G401.6 (cell line): ENCODE measurements around the gene ACSM6.
"Not testable (repeated sequence)": the region's sequence is repeated elsewhere in the genome, so short reads cannot be mapped to it uniquely, and the experiment has no call there.

Experiments used
- FAIRE-seq: peaks from 2 replicates; lab custom pipeline; 2012; peaks lifted over from hg19 to GRCh38; lab: Jason Lieb, UNC

Gene ACSM6

GRCh38 chr10:95193944-95194343, at the start of gene ACSM6:
Gene ACSM6, plus strand, starts transcription at chr10:95194238. Its CDS starts 248 bp downstream, at chr10:95194486.
- FAIRE-seq, result no peak

- FAIRE-seq, result no peak
These were observed 25.3 kb upstream of the ACSM6 start for GRCh38 chr10:95168694-95169093.

GRCh38 chr10:95169522-95169921, 24.5 kb upstream of the ACSM6 start:
- no peak for FAIRE-seq

GRCh38 chr10:95170790-95171189, 23.2 kb upstream of the ACSM6 start:
- no peak for FAIRE-seq

- no peak for FAIRE-seq
These were observed 22.7 kb upstream of the ACSM6 start for GRCh38 chr10:95171336-95171735.

GRCh38 chr10:95172851-95173250, 21.2 kb upstream of the ACSM6 start:
- FAIRE-seq, result no peak

- no peak for FAIRE-seq
These were observed 17.9 kb upstream of the ACSM6 start for GRCh38 chr10:95176101-95176500.

- no peak for FAIRE-seq
These were observed 16.6 kb upstream of the ACSM6 start for GRCh38 chr10:95177429-95177828.

- no peak for FAIRE-seq
These were observed 15.8 kb upstream of the ACSM6 start for GRCh38 chr10:95178266-95178665.

GRCh38 chr10:95178797-95179196, 15.2 kb upstream of the ACSM6 start:
- FAIRE-seq, result no peak

- FAIRE-seq, result no peak
These were observed 12.3 kb upstream of the ACSM6 start for GRCh38 chr10:95181726-95182125.

GRCh38 chr10:95183271-95184230, 10.5 kb upstream of the ACSM6 start:
- FAIRE-seq, result no peak

- FAIRE-seq, result no peak
These were observed 6.4 kb upstream of the ACSM6 start for GRCh38 chr10:95187617-95188016.

GRCh38 chr10:95188593-95188992, 5.4 kb upstream of the ACSM6 start:
- FAIRE-seq, result no peak

GRCh38 chr10:95196046-95196445, 2.0 kb downstream of the ACSM6 start:
- FAIRE-seq, result no peak

GRCh38 chr10:95201736-95202135, 7.7 kb downstream of the ACSM6 start:
- no peak for FAIRE-seq

- not testable (repeated sequence) for FAIRE-seq
These were observed 8.8 kb downstream of the ACSM6 start for GRCh38 chr10:95202865-95203264.

- FAIRE-seq, result peak; percentile 3
These were observed 14.8 kb downstream of the ACSM6 start for GRCh38 chr10:95208702-95209391.

GRCh38 chr10:95209509-95210127, 15.6 kb downstream of the ACSM6 start:
- FAIRE-seq, result peak; percentile 77

- FAIRE-seq, result no peak
These were observed 17.7 kb downstream of the ACSM6 start for GRCh38 chr10:95211606-95212279.

- FAIRE-seq, result no peak
These were observed 20.3 kb downstream of the ACSM6 start for GRCh38 chr10:95214369-95214768.

- no peak for FAIRE-seq
These were observed 20.8 kb downstream of the ACSM6 start for GRCh38 chr10:95214793-95215192.
